ENCODE results near the gene ARL8A. TPM values are rescaled to one million over a fixed set of nuclear protein-coding genes. Genes with fewer than 3 reads are reported as not detected.
A peak's percentile ranks its signal among the peaks of the same experiment; 100 is the strongest.
"Not testable (repeated sequence)": the region's sequence is repeated elsewhere in the genome, so short reads cannot be mapped to it uniquely, and the experiment has no call there.

The ARL8A gene
- total RNA-seq, 2 experiments from 2014 or later: 25.1 to 44.6 TPM

DNA sequence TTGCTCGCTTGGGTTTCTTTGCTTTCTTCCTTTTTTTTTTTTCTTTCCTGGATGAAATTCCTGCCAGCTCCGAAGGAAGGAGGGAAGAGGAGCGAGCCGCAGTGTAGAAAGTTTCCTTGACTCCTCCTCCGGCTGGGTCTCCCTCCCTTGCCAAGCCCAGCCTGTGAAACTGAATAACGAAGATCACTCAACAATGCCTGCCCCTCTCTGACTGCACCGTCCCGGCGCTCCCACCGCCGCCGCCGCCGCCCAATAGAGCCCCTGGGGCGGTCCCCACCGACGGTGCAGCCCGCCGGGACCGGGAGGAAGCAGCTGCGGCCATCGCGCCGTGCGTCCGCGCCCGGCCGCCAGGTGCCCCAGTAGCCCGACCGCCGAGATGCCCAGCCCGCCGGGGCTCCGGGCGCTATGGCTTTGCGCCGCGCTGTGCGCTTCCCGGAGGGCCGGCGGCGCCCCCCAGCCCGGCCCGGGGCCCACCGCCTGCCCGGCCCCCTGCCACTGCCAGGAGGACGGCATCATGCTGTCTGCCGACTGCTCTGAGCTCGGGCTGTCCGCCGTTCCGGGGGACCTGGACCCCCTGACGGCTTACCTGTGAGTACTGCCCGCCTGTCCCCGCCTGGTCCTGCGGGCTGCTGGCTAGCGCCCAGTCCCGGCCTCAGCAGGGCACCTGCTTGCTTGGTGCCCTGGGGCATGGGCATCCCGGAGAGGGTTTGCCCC lies 49.2 kb upstream of the ARL8A start, which contains the start of gene LGR6:
TSS of gene LGR6 (plus strand) at position 186 of the 714 bp plus-strand sequence. CDS start at position 377, 191 bp downstream.
- intact Hi-C loops (cut with micrococcal nuclease; ENCODE audit: unreplicated experiment): loop anchor here (1.0 kb wide), 1 partner anchor 122 kb away; no protein-coding TSS in a partner anchor
- no peaks in the 10 kb centered on the region for H4K20me1 ChIP-seq (ENCODE audit: insufficient read depth, low read length)
- H3K4me1 ChIP-seq (ENCODE audit: insufficient read depth, low read length, poor library complexity, severe bottlenecking): peaks cover 11% of the 10 kb centered on the region
- H3K79me2 ChIP-seq (ENCODE audit: insufficient read depth, low read depth, low read length): no peaks in the 10 kb centered on the region
- no peak for TF ChIP-seq CTCF (conservative IDR thresholded peaks at IDR 0.05; ENCODE audit: low read length)
- no peaks in the 10 kb centered on the region for H3K36me3 ChIP-seq (ENCODE audit: insufficient read depth, low read length)
- no peaks in the 10 kb centered on the region for H3K9me2 ChIP-seq (ENCODE audit: insufficient read depth, low read length)
- H2AFZ ChIP-seq (ENCODE audit: low read length): no peak within 1 kb of the TSS
- peak within 1 kb of the TSS; percentile 29; the same call in 1 of the 2 replicates for H3K4me2 ChIP-seq (ENCODE audit: low read length)
- POLR2A ChIA-PET: interaction anchor here (0.5 kb wide), 1 partner anchor 60 kb away, joined by 6 read pairs; no protein-coding TSS in a partner anchor
- no peak for DNase-seq (ENCODE audit: low spot score)
- CTCF ChIA-PET (ENCODE audit: unreplicated experiment): interaction anchor here (0.6 kb wide), 1 partner anchor 9 kb away, joined by 3 read pairs; no protein-coding TSS in a partner anchor
- no peaks in the 10 kb centered on the region for H3K9me3 ChIP-seq (ENCODE audit: low read length)
- no peak within 1 kb of the TSS for H3K4me3 ChIP-seq (ENCODE audit: low read depth, low read length, poor library complexity, severe bottlenecking)
- H3K27ac ChIP-seq (ENCODE audit: low read depth, low read length, poor library complexity, severe bottlenecking): no peak within 1 kb of the TSS
- BruUV-seq (replicated peaks): no TSS peak

DNA sequence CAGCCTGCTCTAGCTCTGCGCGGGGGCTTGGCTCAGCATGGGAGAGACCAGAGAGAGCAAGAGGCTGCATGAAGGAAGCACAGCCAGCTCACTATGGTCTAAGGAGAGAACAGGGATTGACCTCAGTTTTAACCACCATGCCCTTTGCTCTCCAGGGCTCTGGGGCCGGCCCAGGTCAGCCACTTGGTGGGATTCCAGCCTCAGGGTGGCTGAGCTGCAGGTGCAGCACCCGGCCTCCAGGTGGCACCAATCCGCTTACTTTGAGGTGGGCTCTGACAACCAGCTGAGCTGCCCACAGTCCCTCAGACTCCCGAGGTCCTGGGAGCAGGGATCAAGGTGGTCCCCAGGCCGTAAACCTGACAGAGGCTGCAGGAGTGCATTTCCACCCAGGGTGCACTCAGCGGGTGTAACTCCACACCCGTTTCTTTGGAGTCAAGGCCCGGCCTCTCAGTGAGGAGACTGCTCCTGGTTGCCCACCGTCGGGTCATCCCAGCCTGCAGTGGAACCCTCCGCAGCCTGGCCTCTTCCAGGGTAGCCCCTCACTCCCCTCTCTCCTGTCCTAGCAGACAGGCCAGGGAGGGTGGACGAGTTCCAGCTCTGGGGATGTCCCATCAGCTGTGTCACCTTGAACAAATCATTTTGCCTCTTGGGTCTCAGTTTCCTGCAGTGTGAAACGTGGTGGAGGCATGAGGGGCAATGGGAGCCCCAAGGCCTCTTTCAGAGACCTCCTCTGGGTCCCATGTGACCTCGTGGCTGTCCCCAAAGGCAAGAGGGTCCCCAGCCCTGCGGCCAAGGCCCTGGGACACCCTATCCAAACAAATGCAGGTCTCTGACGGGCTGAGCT lies 48.5 kb upstream of the ARL8A start:
- Histone ChIP-seq H4K20me1 (ENCODE audit: insufficient read depth, low read length) (no peaks in the 10 kb centered on the region), H3K4me2 (ENCODE audit: low read length) (no peak overlapping the region), H3K4me1 (ENCODE audit: insufficient read depth, low read length, poor library complexity, severe bottlenecking) (peaks cover 11% of the 10 kb centered on the region), H3K9me3 (ENCODE audit: low read length) (no peaks in the 10 kb centered on the region), H3K79me2 (ENCODE audit: insufficient read depth, low read depth, low read length) (no peaks in the 10 kb centered on the region), H3K4me3 (ENCODE audit: low read depth, low read length, poor library complexity, severe bottlenecking) (no peak overlapping the region), H3K36me3 (ENCODE audit: insufficient read depth, low read length) (no peaks in the 10 kb centered on the region), H2AFZ (ENCODE audit: low read length) (no peak overlapping the region), H3K9me2 (ENCODE audit: insufficient read depth, low read length) (no peaks in the 10 kb centered on the region), H3K27ac (ENCODE audit: low read depth, low read length, poor library complexity, severe bottlenecking) (no peak overlapping the region)
- no TSS peak for BruUV-seq (replicated peaks)
- TF ChIP-seq CTCF (conservative IDR thresholded peaks at IDR 0.05; ENCODE audit: low read length): peak; percentile 89
- no peak for TF ChIP-seq EZH2phosphoT487 (IDR thresholded peaks at IDR 0.05; ENCODE audit: borderline replicate concordance, low read depth, low read length)
- CTCF ChIA-PET (ENCODE audit: unreplicated experiment): interaction anchor here (0.5 to 0.9 kb wide), 3 partner anchors 8 to 56 kb away, joined by 3 read pairs; no protein-coding TSS in a partner anchor
- POLR2A ChIA-PET: interaction anchor here (0.5 to 0.9 kb wide), 2 partner anchors 39 to 61 kb away, joined by 3 to 6 read pairs; no protein-coding TSS in a partner anchor
- DNase-seq (ENCODE audit: low spot score): peak; percentile 65
- intact Hi-C loops (cut with micrococcal nuclease; ENCODE audit: unreplicated experiment): loop anchor here (1.0 kb wide), 1 partner anchor 122 kb away; no protein-coding TSS in a partner anchor

DNA sequence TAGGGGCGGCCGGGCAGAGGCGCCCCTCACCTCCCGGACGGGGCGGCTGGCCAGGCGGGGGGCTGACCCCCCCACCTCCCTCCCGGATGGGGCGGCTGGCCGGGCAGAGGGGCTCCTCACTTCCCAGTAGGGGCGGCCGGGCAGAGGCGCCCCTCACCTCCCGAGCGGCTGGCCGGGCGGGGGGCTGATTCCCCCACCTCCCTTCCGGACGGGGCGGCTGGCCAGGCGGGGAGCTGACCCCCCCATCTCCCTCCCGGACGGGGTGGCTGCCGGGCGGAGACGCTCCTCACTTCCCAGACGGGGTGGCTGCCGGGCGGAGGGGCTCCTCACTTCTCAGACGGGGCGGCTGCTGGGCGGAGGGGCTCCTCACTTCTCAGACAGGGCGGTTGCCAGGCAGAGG lies 46.9 kb upstream of the ARL8A start:
- H3K4me2 ChIP-seq (ENCODE audit: low read length); H3K27ac ChIP-seq (ENCODE audit: low read depth, low read length, poor library complexity, severe bottlenecking); DNase-seq (ENCODE audit: low spot score); CTCF ChIA-PET (ENCODE audit: unreplicated experiment); POLR2A ChIA-PET; H3K36me3 ChIP-seq (ENCODE audit: insufficient read depth, low read length); BruUV-seq (replicated peaks); H2AFZ ChIP-seq (ENCODE audit: low read length); H3K4me3 ChIP-seq (ENCODE audit: low read depth, low read length, poor library complexity, severe bottlenecking); H3K79me2 ChIP-seq (ENCODE audit: insufficient read depth, low read depth, low read length); H3K9me3 ChIP-seq (ENCODE audit: low read length); intact Hi-C loops (cut with micrococcal nuclease; ENCODE audit: unreplicated experiment); H3K9me2 ChIP-seq (ENCODE audit: insufficient read depth, low read length); H4K20me1 ChIP-seq (ENCODE audit: insufficient read depth, low read length): not testable (repeated sequence)
- peaks cover 11% of the 10 kb centered on the region for H3K4me1 ChIP-seq (ENCODE audit: insufficient read depth, low read length, poor library complexity, severe bottlenecking)
